NT2/D1 (cell line): Measurements from ENCODE around the gene WDR88.

Experiments used
- DNase-seq: peaks from one replicate; pipeline ENCODE4 v3.0.0-alpha.2; 2011; ENCODE audit warnings: low read depth, low spot score
- H3K27me3 ChIP-seq: 2 replicates; pipeline ENCODE4 v1.6.0; 2011; ENCODE audit warnings: mild to moderate bottlenecking; ENCODE audit not compliant: insufficient read length, insufficient read depth
- H3K36me3 ChIP-seq: 2 replicates; pipeline ENCODE4 v1.6.1; 2011; ENCODE audit warnings: mild to moderate bottlenecking, low read length, mixed read lengths; ENCODE audit not compliant: insufficient read depth, insufficient read length
- H3K4me1 ChIP-seq: 2 replicates; pipeline ENCODE4 v1.5.1; 2011; ENCODE audit not compliant: insufficient read depth, insufficient read length
- H3K4me3 ChIP-seq: 2 replicates; pipeline ENCODE4 v1.5.1; 2011; ENCODE audit warnings: low read depth; ENCODE audit not compliant: insufficient read length
- H3K9ac ChIP-seq: 2 replicates; pipeline ENCODE4 v1.6.0; 2011; ENCODE audit warnings: low read depth; ENCODE audit not compliant: insufficient read length
- H3K9me3 ChIP-seq: 2 replicates; pipeline ENCODE4 v1.5.1; 2011; ENCODE audit warnings: mild to moderate bottlenecking, low read length; ENCODE audit not compliant: insufficient read depth
- SUZ12 ChIP-seq: IDR thresholded peaks from 2 replicates; pipeline ENCODE4 v1.6.1; 2011; ENCODE audit not compliant: insufficient read length, insufficient read depth; ENCODE audit errors: extremely low read depth
- YY1 ChIP-seq: IDR thresholded peaks from 2 replicates; pipeline ENCODE4 v1.6.1; 2011; ENCODE audit not compliant: insufficient read length, insufficient read depth
- ZNF274 ChIP-seq: IDR thresholded peaks from 2 replicates; pipeline ENCODE4 v1.6.1; 2011; ENCODE audit warnings: mild to moderate bottlenecking, low read depth, low read length

WDR88 gene

DNA sequence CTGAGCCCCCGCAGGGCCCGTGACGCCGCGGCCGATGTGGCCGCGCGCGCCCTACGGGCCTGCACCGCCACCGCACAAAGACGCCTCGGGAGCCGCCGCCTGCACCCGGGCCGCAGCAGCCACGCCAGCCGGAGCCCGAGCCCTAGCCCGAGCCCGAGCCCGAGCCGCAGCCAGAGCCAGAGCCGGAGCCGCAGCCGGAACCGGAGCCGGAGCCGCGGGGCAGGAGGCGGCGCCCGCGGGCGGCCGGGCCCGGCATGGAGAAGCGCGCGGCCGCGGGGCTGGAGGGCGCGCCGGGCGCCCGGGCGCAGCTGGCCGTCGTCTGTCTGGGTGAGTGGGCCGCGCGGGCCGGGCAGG is 62.6 kb downstream of the WDR88 start:
- Histone ChIP-seq H3K27me3 (peaks cover 23% of the 10 kb centered on the region), H3K4me1 (no peaks in the 10 kb centered on the region), H3K4me3 (peak overlapping the region; percentile 50), H3K9me3 (no peaks in the 10 kb centered on the region), H3K36me3 (peaks cover 25% of the 10 kb centered on the region), H3K9ac (peak overlapping the region; percentile 61)
- DNase-seq, result no peak
- TF ChIP-seq SUZ12 (no peak), YY1 (no peak), ZNF274 (no peak)

DNA sequence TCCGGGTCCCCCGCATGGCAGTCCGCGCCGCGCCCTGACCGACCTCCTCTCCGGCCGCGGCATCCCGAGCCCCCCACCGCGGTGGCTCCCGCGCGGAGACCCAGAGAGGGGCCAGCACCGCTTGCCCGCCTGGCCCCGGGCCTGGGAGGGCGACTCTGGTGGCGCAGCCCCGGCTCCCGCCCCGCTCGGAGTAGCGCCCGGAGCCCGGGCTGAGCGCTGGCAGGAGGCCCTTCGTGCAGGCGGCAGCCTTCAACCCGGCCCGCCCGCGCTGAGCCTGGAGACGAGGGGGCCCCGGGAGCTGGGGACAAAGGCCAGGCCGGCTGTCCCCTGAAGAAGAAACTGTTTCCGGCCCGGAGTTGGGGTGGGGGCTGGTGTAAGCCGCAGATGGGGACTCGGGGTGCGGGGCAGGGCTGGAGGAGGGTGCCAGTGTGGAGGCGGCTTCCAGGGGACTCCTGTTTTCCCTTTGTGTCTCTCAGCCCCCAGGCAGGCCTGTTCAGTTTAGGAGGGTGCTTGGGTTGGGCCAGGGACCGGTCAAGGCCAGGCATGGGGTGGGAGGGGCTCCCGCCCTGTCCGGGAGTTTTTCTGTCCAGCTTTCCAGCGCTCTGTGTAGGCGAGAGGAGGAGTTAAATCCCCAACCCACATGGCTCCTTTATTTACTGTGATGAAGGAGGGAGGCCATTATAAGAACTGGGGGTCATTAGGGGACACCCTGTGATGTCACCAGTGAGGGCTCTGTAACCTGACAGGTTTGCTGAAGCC is 63.2 kb downstream of the WDR88 start:
- Histone ChIP-seq H3K27me3 (peaks cover 23% of the 10 kb centered on the region), H3K4me3 (peak overlapping the region; percentile 50), H3K9me3 (no peaks in the 10 kb centered on the region), H3K36me3 (peaks cover 25% of the 10 kb centered on the region), H3K9ac (peak overlapping the region; percentile 61), H3K4me1 (no peaks in the 10 kb centered on the region)
- TF ChIP-seq YY1 (no peak), ZNF274 (no peak), SUZ12 (no peak)
- DNase-seq, result no peak

- TF ChIP-seq YY1, result no peak
- TF ChIP-seq SUZ12, result no peak
- no peak for TF ChIP-seq ZNF274
- peak overlapping the region; percentile 61 for H3K9ac ChIP-seq
- peaks cover 25% of the 10 kb centered on the region for H3K36me3 ChIP-seq
- H3K27me3 ChIP-seq, result peaks cover 23% of the 10 kb centered on the region
- no peak for DNase-seq
- peak overlapping the region; percentile 50 for H3K4me3 ChIP-seq
- no peaks in the 10 kb centered on the region for H3K4me1 ChIP-seq
- no peaks in the 10 kb centered on the region for H3K9me3 ChIP-seq
Observed at GRCh38 chr19:33195645-33196347, 63.9 kb downstream of the WDR88 start.

- no peak overlapping the region for H3K9ac ChIP-seq
- H3K27me3 ChIP-seq, result peaks cover 23% of the 10 kb centered on the region
- H3K9me3 ChIP-seq, result no peaks in the 10 kb centered on the region
- no peak for TF ChIP-seq YY1
- TF ChIP-seq SUZ12, result no peak
- TF ChIP-seq ZNF274, result no peak
- H3K4me3 ChIP-seq, result no peak overlapping the region
- no peak for DNase-seq
- H3K36me3 ChIP-seq, result peaks cover 25% of the 10 kb centered on the region
- no peaks in the 10 kb centered on the region for H3K4me1 ChIP-seq
Observed at GRCh38 chr19:33196446-33197193, 64.7 kb downstream of the WDR88 start.

DNA sequence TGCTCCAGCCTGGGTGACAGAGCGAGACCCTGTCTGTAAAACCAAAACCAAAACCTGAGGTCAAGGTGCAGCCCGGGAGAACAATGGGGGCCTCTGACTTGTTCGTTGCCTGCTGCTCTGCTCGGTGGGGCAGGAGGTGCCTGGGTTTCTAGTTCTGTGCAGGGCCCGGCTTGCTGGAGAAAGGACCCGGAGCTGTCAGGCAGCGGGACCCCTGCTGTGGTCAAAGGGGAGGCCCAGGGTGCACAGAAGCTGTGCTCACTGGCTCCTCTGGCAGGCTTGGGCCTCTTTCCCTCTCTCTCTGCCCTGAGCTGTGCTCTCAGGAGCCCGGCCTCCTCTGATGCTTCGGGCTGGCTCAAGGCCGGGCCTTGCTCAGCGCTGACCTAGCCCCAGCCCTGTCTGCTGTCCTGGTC is 65.7 kb downstream of the WDR88 start:
- H3K4me3 ChIP-seq, result no peak overlapping the region
- no peak for TF ChIP-seq YY1
- TF ChIP-seq SUZ12, result no peak
- TF ChIP-seq ZNF274, result no peak
- no peaks in the 10 kb centered on the region for H3K4me1 ChIP-seq
- no peak for DNase-seq
- H3K9me3 ChIP-seq, result no peaks in the 10 kb centered on the region
- H3K9ac ChIP-seq, result no peak overlapping the region
- peaks cover 18% of the 10 kb centered on the region for H3K27me3 ChIP-seq
- peaks cover 27% of the 10 kb centered on the region for H3K36me3 ChIP-seq

- TF ChIP-seq YY1 (no peak), ZNF274 (no peak), SUZ12 (no peak)
- H3K27me3 ChIP-seq, result peaks cover 15% of the 10 kb centered on the region
- no peak overlapping the region for H3K4me3 ChIP-seq
- no peaks in the 10 kb centered on the region for H3K9me3 ChIP-seq
- H3K4me1 ChIP-seq, result no peaks in the 10 kb centered on the region
- no peak overlapping the region for H3K9ac ChIP-seq
- peaks cover 32% of the 10 kb centered on the region for H3K36me3 ChIP-seq
- DNase-seq, result no peak
Observed at GRCh38 chr19:33198169-33198568, 66.3 kb downstream of the WDR88 start.
